Activated T-cell treated with anti-CD3 and anti-CD28 coated beads, Interleukin-2, amount 50 U/mL, for 48 hours (primary cell): ENCODE measurements around the gene TYSND1.
"Not testable (repeated sequence)": the region's sequence is repeated elsewhere in the genome, so short reads cannot be mapped to it uniquely, and the experiment has no call there.

Experiments
- DNase-seq, 2 experiments: peaks; one replicate each; pipeline ENCODE4 v3.0.0-alpha.2; 2020

The TYSND1 gene

GRCh38 chr10:70162892-70163201 is 16.3 kb upstream of the TYSND1 start:
- DNase-seq, result peak; percentile 70 to 73

GRCh38 chr10:70162151-70162891 is 15.8 kb upstream of the TYSND1 start:
- no peak for DNase-seq

- DNase-seq, result no peak
Measured at GRCh38 chr10:70160798-70161197, 14.3 kb upstream of the TYSND1 start.

DNA sequence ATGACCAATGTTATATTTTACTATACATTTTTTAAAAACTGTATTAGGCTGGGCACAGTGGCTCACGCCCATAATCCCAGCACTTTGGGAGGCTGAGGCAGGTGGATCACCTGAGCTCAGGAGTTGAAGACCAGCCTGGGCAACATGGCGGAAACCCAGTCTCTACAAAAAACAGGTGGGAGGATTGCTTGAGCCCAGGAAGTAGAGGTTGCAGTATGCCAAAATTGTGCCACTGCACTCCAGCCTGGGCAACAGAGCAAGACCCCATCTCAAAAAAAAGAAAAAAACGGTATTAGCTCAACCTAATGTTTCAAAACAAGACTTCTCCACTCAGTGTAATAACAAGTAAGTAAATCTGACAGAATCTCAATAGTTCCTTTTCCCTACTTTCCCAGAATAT is 12.9 kb upstream of the TYSND1 start:
- DNase-seq, result not testable (repeated sequence)

DNA sequence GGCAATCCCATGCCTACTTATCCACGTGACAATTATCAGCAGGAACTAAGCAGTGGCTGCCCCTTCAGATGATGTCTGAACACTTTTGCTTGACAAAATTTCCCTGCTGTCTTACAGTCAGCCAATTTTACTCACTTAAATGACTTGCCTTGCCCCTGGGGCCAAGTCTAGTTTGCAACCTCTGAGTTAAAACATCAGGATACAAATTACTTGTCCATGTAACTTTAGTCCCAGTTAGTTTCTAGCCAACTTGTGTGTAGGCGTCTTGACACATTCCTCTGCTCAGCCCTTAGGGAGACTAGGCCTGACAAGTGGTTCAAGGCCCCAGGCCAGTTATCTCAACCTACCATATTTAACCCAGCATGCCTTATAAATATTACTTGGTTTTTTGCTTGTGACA is 11.6 kb upstream of the TYSND1 start:
- no peak for DNase-seq

DNA sequence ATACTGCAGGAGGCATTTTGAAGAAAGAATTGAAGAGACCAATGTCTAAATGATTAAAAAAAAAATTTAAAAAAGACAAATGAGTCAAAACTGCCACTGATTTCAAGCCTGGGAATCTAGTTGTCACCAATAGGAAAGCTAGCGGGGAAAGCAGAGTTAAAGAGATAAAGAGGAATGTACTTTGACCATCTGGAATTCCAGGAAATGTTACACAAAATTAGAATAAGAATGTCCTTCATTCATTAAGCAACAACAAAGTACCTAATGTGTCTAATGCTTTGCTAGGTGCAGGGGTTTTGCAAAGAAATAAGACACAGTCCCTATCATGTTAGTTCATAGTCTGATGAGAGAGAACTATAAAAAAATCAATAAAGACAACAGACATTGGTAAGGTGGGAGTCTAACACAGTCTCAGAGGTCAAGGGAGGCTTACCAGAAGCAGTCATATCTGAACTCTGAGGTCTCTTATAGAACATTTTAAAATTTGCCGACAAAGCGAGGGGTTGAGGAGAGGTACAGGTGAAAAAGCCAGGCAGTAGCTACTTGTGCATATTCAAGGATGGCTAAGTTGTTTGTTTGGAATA is 8.8 kb upstream of the TYSND1 start:
- DNase-seq, result no peak

DNA sequence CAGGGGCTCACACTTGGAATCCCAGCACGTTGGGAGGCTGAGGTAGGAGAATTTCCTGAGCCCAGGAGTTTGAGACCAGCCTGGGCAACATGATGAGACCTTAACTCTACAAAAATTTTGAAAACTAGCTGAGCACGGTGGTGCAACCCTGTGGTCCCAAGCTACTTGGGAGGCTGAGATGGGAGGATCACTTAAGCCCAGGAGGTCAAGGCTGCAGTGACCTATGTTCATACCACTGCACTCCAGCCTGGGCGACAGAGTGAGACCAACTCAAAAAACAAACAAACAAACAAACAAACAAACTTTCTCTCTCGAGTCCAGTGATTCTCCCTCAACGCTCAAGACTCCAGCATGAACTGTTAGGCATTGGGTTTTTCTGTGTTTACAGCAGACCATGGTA is 2.0 kb upstream of the TYSND1 start:
- DNase-seq, result no peak

- DNase-seq, result no peak
Measured at GRCh38 chr10:70147259-70147625, 742 bp upstream of the TYSND1 start.

DNA sequence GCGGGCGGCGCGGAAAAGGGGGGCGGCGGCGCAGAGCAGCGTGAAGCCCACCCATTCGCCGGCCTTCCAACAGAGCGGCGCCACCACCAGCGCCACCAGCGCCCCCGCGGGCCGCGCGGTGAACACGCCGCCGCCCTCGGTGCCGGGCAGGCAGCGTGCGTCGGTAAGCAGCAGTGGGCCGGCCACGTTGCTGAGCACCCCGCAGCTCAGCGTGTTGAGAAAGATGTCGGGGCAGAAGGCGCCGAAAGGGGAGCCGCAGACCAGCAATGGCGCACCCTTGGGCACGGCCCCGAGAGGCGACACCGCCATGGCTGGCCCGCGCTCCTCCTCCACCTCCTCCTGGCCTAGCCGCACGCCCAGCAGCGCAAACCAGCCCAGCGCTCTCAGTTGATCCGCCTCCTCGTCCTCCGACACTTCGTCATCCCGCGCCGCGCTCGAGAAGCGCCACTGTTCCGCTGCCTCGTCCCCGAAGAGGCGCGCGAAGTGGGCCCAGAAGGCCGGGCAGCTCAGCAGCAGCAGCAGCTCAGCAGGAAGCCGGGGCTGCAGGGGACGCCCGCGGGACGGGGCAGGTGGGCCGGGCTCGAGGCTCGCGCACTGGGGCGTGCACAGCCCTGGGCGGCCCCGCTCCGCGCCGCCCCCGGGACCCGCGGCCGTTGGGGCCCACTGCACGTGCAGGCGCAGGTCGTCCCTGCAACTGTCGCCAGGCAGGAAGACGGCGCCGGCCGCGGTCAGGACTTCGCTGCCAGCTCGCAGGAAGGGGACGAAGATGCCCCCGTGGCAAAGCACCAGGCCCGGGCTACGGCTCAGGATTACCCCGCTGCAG is 623 bp downstream of the TYSND1 start:
- peak; percentile 79 to 84 for DNase-seq

GRCh38 chr10:70145166-70145665 is 1.3 kb downstream of the TYSND1 start:
- no peak for DNase-seq

- no peak for DNase-seq
Measured at GRCh38 chr10:70144372-70145110, 2.0 kb downstream of the TYSND1 start.

DNA sequence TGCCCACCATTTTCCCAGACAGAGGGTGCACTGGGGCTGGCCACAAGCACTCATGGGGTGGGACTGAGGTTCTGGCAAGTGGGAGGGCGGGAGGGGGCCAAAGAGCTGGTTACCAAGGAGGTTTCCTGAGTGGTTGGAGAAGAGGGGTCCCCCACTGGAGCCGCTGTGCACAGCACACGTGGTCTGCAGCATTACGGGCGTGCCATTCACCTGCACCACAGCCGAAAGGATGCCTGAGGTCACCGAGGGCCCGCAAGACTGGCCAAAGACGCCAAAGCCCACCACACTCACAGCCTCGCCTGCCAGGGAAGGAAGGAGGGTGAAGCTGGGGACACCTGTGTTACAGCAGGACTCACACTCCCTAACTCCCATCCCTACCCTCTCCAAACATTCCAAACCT is 3.9 kb downstream of the TYSND1 start:
- DNase-seq, result no peak

DNA sequence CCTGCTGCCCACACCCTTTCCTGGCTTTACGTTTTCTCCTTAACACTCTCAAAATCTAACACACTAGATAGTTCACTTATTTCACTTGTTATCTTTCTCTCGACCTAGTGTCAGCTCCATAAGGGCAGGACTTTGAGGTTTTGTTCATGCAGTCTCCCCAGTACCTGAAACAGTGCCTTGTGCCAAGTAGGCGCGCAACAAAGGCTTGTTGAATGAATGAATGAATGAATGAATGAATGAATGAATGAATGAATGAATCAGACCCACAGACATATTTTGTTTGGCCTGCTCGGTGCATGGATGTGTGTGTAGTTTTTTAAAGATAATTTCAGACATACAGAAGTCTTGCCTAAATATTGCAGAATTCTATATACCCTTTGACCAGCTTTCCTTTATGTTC is 6.2 kb downstream of the TYSND1 start:
- DNase-seq, result no peak

GRCh38 chr10:70139997-70140250 is 6.6 kb downstream of the TYSND1 start:
- DNase-seq, result no peak

DNA sequence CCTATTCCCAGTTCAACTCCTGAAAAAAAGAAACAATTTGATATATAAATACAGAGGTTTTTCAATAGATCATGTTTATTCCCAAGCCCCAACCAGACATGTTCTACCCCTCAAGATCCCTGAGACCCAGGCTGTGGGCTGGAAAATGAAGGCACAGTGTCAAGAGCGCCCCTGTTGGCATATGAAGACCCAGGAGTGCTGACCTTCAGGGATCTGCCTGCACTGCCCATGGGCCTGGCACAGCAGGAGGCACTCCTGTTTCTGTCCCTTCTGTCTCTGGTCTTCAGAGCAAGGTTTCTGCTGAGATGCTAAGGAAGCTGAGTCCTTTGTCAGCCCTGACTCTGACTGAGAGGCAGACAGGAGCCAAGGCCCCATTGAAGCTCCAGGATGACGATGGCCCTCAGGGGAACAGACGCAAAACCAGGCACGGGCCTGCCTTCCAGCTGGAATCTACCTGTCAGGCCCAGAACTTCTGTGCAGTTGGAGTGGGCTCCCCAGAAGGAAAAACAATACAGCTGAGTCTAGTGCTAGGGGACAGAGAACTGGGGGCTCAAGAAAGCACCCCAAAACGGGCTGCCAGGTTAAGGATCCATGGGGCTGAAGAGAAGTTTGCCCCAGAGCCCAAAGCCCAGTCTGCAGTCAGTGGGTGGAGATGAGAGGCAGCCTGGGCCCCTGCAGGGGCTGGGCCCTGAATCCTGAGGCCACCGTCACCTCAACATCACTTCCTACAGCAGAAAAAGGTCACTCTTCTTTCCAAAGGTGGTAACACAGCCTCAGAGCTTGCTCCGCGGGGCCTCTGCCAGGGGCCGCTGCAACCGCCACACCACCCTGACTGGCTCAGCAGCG is 7.1 kb downstream of the TYSND1 start:
- peak in 1 of 2 experiments; percentile 13 for DNase-seq

DNA sequence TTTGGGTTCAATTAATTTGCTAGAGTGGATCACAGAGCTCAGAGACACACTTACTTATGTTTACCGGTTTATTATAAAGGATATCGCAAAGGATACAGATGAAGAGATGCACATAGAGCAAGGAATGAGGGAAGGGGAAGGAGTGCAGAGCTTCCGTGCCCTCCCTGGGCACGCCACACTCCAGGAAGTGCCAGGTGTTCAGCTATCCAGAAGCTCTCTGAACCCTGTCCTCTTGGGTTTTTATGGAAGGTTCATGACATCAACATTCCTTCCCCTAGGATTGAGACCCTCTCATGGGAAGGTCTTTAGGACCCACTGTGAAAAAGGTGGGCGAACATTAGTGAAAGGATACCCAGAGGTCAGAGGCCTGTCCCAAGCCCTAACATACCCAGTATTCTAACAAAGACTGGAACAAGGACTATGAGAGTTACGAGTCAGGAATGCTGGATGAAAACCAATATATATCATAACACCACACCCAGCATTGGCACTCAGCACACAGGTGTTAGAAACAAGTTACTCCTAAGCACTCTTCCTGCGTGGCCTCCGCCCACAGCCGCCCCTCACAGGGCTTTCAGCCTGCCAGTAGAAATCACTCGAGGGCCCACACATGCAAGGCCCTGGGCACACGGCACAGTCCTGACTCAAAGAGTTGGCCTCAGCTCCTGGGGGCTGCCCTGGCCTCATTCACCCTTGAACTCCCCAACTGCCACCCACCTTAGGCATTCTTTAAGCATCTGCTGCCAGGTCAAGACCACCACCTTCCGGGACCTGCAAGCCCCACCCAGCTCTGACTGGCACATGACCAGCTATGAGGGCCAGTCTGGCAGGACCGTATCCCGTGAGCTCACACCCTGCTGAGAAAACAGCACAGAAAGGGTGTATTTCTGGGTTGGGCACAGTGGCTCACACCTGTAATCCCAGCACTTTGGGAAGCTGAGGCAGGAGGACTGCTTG is 8.3 kb downstream of the TYSND1 start:
- no peak for DNase-seq

DNA sequence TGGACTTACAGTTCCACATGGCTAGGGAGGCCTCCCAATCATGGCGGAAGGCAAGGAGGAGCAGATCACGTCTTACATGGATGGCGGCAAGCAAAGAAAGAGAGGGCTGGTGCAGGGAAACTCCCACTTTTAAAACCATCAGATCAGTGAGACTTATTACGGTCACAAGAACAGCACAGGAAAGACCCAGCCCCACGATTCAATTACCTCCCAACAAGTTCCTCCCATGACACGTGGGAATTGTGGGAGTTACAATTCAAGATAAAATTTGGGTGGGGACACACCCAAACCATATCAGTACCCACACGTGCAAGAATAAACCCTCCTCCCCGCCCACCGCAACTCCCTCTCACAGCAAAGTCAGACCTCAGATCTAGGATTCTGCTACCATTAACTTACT is 9.4 kb downstream of the TYSND1 start:
- DNase-seq, result no peak

- no peak for DNase-seq
Measured at GRCh38 chr10:70135684-70136083, 10.8 kb downstream of the TYSND1 start.

GRCh38 chr10:70135046-70135445 is 11.5 kb downstream of the TYSND1 start:
- no peak for DNase-seq

DNA sequence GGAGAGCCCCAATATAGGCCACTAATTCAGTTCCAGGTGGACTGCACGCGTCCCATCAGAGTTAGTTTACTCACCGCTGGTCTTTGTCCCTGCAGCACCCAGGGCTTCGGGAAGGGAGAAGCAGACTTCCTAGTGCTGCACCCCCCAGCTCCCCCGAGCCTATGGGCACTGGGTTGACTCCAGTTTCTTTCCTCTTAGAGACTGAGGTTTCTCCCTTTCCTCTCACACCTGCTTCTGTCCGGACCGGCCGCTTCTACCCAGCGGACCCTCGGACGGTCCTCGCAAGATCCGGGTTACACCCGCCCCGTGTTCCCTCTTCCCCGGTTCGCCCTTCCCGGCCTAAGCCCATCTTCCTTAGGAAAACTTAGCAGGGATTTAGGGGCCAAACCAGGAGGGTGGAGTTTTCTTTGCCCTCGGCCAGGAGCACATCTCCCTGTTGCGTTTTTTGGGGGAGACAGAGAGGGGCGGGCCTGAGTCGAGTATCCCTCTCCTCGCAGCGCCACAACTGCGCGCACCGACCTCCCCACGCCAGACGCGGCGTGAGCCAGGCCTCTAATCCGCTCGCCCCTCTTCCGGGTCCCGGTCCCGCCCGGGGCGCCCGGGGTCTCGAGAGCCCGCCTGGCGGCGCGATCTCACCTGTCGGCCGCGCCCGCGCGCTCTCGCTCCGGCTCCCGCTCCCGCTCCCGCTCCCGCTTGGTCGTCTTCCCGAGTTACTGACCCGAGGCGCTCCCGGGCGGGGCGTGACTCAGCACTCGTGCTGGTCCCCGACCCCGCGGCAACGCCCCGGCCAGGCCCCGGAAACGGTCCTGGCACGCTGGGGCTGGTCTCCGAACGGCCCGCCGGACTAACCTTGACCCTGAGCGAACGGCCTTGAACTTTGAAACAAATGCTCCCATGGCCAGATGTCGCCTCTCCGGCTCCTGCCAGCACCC is 14.1 kb downstream of the TYSND1 start, which contains the start of gene AIFM2:
TSS of gene AIFM2 (minus strand) at position 728 of the 932 bp plus-strand sequence. CDS start 8,741 bp downstream, outside the sequence.
- peak; percentile 67 to 68 for DNase-seq
